ENCODE results near the gene TBX5. TPM values are rescaled to one million over a fixed set of nuclear protein-coding genes. Genes with fewer than 3 reads are reported as not detected.

The TBX5 gene
- total and polyA plus RNA-seq, 2 donors (not counting 1 experiment from before 2014, with no cell fraction given): 16.8 to 19.4 TPM

- Histone ChIP-seq H3K4me2 (ENCODE audit: extremely low read depth, insufficient read depth, low read length) (peak overlapping the region; percentile 73), H3K27me3 (ENCODE audit: control insufficient read depth, insufficient read depth, low read length) (no peaks in the 10 kb centered on the region), H3K79me2 (ENCODE audit: control insufficient read depth, insufficient read depth, low read length) (peaks cover 51% of the 10 kb centered on the region), H3K4me1 (ENCODE audit: control insufficient read depth, extremely low read depth, insufficient read depth, low read length) (peaks cover 16% of the 10 kb centered on the region), H4K20me1 (ENCODE audit: control insufficient read depth, extremely low read depth, insufficient read depth, low read length) (no peaks in the 10 kb centered on the region), H3K4me3 (replicated peaks in 1 of 4; ENCODE audit: control extremely low read depth in 1 of 4, insufficient read depth in 1 of 4, low read depth in 3 of 4, low read length in 4 of 4) (no peak overlapping the region), H3K27ac (ENCODE audit: insufficient read depth, low read length) (no peak overlapping the region), H3K9me3 (ENCODE audit: control insufficient read depth, insufficient read depth, low read depth, low read length) (no peaks in the 10 kb centered on the region), H2AFZ (ENCODE audit: low read length) (no peak overlapping the region), H3K9ac (ENCODE audit: insufficient read depth, low read length) (no peak overlapping the region), H3K36me3 (ENCODE audit: control insufficient read depth, insufficient read depth, low read length) (no peaks in the 10 kb centered on the region)
- TF ChIP-seq CTCF (conservative IDR thresholded peaks at IDR 0.05 in 1 of 2, IDR thresholded peaks at IDR 0.05 in 1 of 2; ENCODE audit: low read depth in 1 of 2, low read length in 2 of 2): no peak
- TF ChIP-seq EZH2 (IDR thresholded peaks at IDR 0.05; ENCODE audit: low read length, missing control alignments): no peak
- DNase-seq (ENCODE audit: low read depth in 2 of 2): no peak
These were observed 9.6 kb upstream of the TBX5 start for GRCh38 chr12:114415525-114415868.

GRCh38 chr12:114414866-114415524, 9.1 kb upstream of the TBX5 start:
- TF ChIP-seq EZH2 (IDR thresholded peaks at IDR 0.05; ENCODE audit: low read length, missing control alignments): no peak
- no peak for TF ChIP-seq CTCF (conservative IDR thresholded peaks at IDR 0.05 in 1 of 2, IDR thresholded peaks at IDR 0.05 in 1 of 2; ENCODE audit: low read depth in 1 of 2, low read length in 2 of 2)
- H3K27me3 ChIP-seq (ENCODE audit: control insufficient read depth, insufficient read depth, low read length): no peaks in the 10 kb centered on the region

GRCh38 chr12:114414031-114414865, 8.3 kb upstream of the TBX5 start:
- Histone ChIP-seq H2AFZ (ENCODE audit: low read length) (peak overlapping the region; percentile 20), H4K20me1 (ENCODE audit: control insufficient read depth, extremely low read depth, insufficient read depth, low read length) (no peaks in the 10 kb centered on the region), H3K79me2 (ENCODE audit: control insufficient read depth, insufficient read depth, low read length) (peaks cover 63% of the 10 kb centered on the region), H3K27ac (ENCODE audit: insufficient read depth, low read length) (peak overlapping the region; percentile 92), H3K36me3 (ENCODE audit: control insufficient read depth, insufficient read depth, low read length) (no peaks in the 10 kb centered on the region), H3K4me3 (replicated peaks in 1 of 4; ENCODE audit: control extremely low read depth in 1 of 4, insufficient read depth in 1 of 4, low read depth in 3 of 4, low read length in 4 of 4) (peak overlapping the region; percentile 23 to 86 (median 53)), H3K9me3 (ENCODE audit: control insufficient read depth, insufficient read depth, low read depth, low read length) (no peaks in the 10 kb centered on the region), H3K4me2 (ENCODE audit: extremely low read depth, insufficient read depth, low read length) (peak overlapping the region; percentile 73), H3K27me3 (ENCODE audit: control insufficient read depth, insufficient read depth, low read length) (no peaks in the 10 kb centered on the region), H3K9ac (ENCODE audit: insufficient read depth, low read length) (peak overlapping the region; percentile 63), H3K4me1 (ENCODE audit: control insufficient read depth, extremely low read depth, insufficient read depth, low read length) (peaks cover 16% of the 10 kb centered on the region)
- peak in 1 of 2 donors; percentile 46 for DNase-seq (ENCODE audit: low read depth in 2 of 2)
- TF ChIP-seq CTCF (conservative IDR thresholded peaks at IDR 0.05 in 1 of 2, IDR thresholded peaks at IDR 0.05 in 1 of 2; ENCODE audit: low read depth in 1 of 2, low read length in 2 of 2): no peak
- no peak for TF ChIP-seq EZH2 (IDR thresholded peaks at IDR 0.05; ENCODE audit: low read length, missing control alignments)

More at GRCh38 chr12:114414866-114415524, 9.1 kb upstream of the TBX5 start:
- H3K4me3 ChIP-seq (replicated peaks in 1 of 4; ENCODE audit: control extremely low read depth in 1 of 4, insufficient read depth in 1 of 4, low read depth in 3 of 4, low read length in 4 of 4): peak overlapping the region in 2 of 4 experiments; percentile 26 to 76
- no peaks in the 10 kb centered on the region for H4K20me1 ChIP-seq (ENCODE audit: control insufficient read depth, extremely low read depth, insufficient read depth, low read length)
- peak overlapping the region; percentile 92 for H3K27ac ChIP-seq (ENCODE audit: insufficient read depth, low read length)
- H3K4me2 ChIP-seq (ENCODE audit: extremely low read depth, insufficient read depth, low read length): peak overlapping the region; percentile 73
- peaks cover 56% of the 10 kb centered on the region for H3K79me2 ChIP-seq (ENCODE audit: control insufficient read depth, insufficient read depth, low read length)
- H3K4me1 ChIP-seq (ENCODE audit: control insufficient read depth, extremely low read depth, insufficient read depth, low read length): peaks cover 16% of the 10 kb centered on the region
- peak in 1 of 2 donors; percentile 39 for DNase-seq (ENCODE audit: low read depth in 2 of 2)
- H3K9me3 ChIP-seq (ENCODE audit: control insufficient read depth, insufficient read depth, low read depth, low read length): no peaks in the 10 kb centered on the region
- no peaks in the 10 kb centered on the region for H3K36me3 ChIP-seq (ENCODE audit: control insufficient read depth, insufficient read depth, low read length)
- no peak overlapping the region for H3K9ac ChIP-seq (ENCODE audit: insufficient read depth, low read length)
- no peak overlapping the region for H2AFZ ChIP-seq (ENCODE audit: low read length)
